PC-3 (cell line): ENCODE results near the gene SLCO3A1.

Experiments
- CTCF ChIP-seq: fragments of 300-600 bp; sonication (generic); conservative IDR thresholded peaks from 2 replicates; pipeline ENCODE4 v1.5.1; 2017; ENCODE audit warnings: antibody characterized with exemption, low read depth, mild to moderate bottlenecking, low read length
- EZH2 ChIP-seq: fragments of 300-600 bp; sonication (generic); IDR thresholded peaks from one replicate; pipeline ENCODE4 v1.6.1; 2017; ENCODE audit warnings: antibody characterized with exemption, mild to moderate bottlenecking, low read length; ENCODE audit not compliant: unreplicated experiment
- EZH2phosphoT487 ChIP-seq: fragments of 300-600 bp; sonication (generic); IDR thresholded peaks from 2 replicates; pipeline ENCODE4 v1.6.1; 2018; ENCODE audit warnings: mild to moderate bottlenecking, antibody characterized with exemption, low read length, borderline replicate concordance

DNA sequence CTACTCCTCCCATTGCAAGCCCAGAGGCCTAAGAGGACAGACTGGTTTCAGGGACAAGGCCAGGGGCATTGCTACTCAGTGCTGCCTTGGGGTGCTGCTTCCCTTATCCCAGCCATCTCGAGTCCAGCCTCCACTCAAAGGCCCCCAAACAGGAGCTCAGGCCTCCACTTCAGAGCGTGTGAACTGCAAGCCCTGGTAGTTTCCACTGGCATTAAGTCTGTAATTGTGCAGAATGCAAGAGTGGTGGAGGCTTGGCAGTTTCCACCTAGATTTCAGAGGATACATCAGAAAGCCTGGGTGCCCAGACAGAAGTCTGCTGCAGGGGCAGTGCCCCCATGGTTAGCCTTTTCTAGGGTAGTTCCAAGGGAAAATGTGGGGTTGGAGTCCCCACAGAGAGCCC is 347.4 kb downstream of the SLCO3A1 start:
- no peak for TF ChIP-seq CTCF
- TF ChIP-seq EZH2phosphoT487, result no peak
- TF ChIP-seq EZH2, result no peak
